ENCODE results near the gene RGS17.
"Not testable (repeated sequence)": the region's sequence is repeated elsewhere in the genome, so short reads cannot be mapped to it uniquely, and the experiment has no call there.

RGS17 gene

GRCh38 chr6:153123801-153124200 is 7.3 kb downstream of the RGS17 start:
- no peak for DNase-seq

- DNase-seq: no peak
These were observed 9.8 kb downstream of the RGS17 start for GRCh38 chr6:153121311-153121710.

- peak; percentile 70 for DNase-seq
These were observed 12.8 kb downstream of the RGS17 start for GRCh38 chr6:153117986-153118879.

- not testable (repeated sequence) for DNase-seq
These were observed 20.0 kb downstream of the RGS17 start for GRCh38 chr6:153111082-153111481.

GRCh38 chr6:153110612-153111011 is 20.5 kb downstream of the RGS17 start:
- not testable (repeated sequence) for DNase-seq

GRCh38 chr6:153108315-153108714 is 22.8 kb downstream of the RGS17 start:
- no peak for DNase-seq

- DNase-seq: no peak
These were observed 25.1 kb downstream of the RGS17 start for GRCh38 chr6:153106021-153106420.

- no peak for DNase-seq
These were observed 26.9 kb downstream of the RGS17 start for GRCh38 chr6:153104220-153104619.

GRCh38 chr6:153103319-153103655 is 27.8 kb downstream of the RGS17 start:
- no peak for DNase-seq

GRCh38 chr6:153102605-153103318 is 28.3 kb downstream of the RGS17 start:
- no peak for DNase-seq

- DNase-seq: no peak
These were observed 29.6 kb downstream of the RGS17 start for GRCh38 chr6:153101461-153101860.

- DNase-seq: no peak
These were observed 31.4 kb downstream of the RGS17 start for GRCh38 chr6:153099636-153100035.

- no peak for DNase-seq
These were observed 34.3 kb downstream of the RGS17 start for GRCh38 chr6:153096792-153097191.

GRCh38 chr6:153096031-153096430 is 35.1 kb downstream of the RGS17 start:
- no peak for DNase-seq

- peak; percentile 25 for DNase-seq
These were observed 38.7 kb downstream of the RGS17 start for GRCh38 chr6:153092082-153093013.

- no peak for DNase-seq
These were observed 40.7 kb downstream of the RGS17 start for GRCh38 chr6:153090241-153090930.

GRCh38 chr6:153088796-153089195 is 42.3 kb downstream of the RGS17 start:
- DNase-seq: no peak

- no peak for DNase-seq
These were observed 43.6 kb downstream of the RGS17 start for GRCh38 chr6:153087436-153087835.

- peak; percentile 44 for DNase-seq
These were observed 44.7 kb downstream of the RGS17 start for GRCh38 chr6:153086225-153086990.

GRCh38 chr6:153085239-153085638 is 45.8 kb downstream of the RGS17 start:
- no peak for DNase-seq

- DNase-seq: no peak
These were observed 46.7 kb downstream of the RGS17 start for GRCh38 chr6:153084393-153084792.

- no peak for DNase-seq
These were observed 47.2 kb downstream of the RGS17 start for GRCh38 chr6:153083869-153084268.

Data from activated CD4-positive, alpha-beta T cell treated with anti-CD3 and anti-CD28 coated beads, Interleukin-10, Interleukin-2, amounts not matched to agents 100 ng/mL and 50 ng/mL, durations not matched to agents 16 hours and 8 hours (primary cell).